Fibroblast of lung (primary cell): ENCODE measurements around the gene TPD52L1. TPM values are rescaled to one million over a fixed set of nuclear protein-coding genes. Genes with fewer than 3 reads are reported as not detected.

ENCODE experiments used
- DNase-seq, 2 donors: peaks; one replicate each; pipeline versions ENCODE4 v3.0.0 to v3.0.0-alpha.2; 2010; ENCODE audit warnings: low read depth in 2 of 2
- H2AFZ ChIP-seq: 2 replicates; pipeline ENCODE4 v1.5.1; 2012; ENCODE audit warnings: low read length, control low read depth, inconsistent platforms
- H3K27ac ChIP-seq: 2 replicates; pipeline ENCODE4 v1.5.1; 2011; ENCODE audit warnings: low read length, control low read depth; ENCODE audit not compliant: insufficient read depth
- H3K27me3 ChIP-seq: 2 replicates; pipeline ENCODE4 v1.5.1; 2011; ENCODE audit warnings: mild to moderate bottlenecking, low read length; ENCODE audit not compliant: control insufficient read depth, insufficient read depth
- H3K36me3 ChIP-seq: 2 replicates; pipeline ENCODE4 v1.5.1; 2011; ENCODE audit warnings: low read length; ENCODE audit not compliant: control insufficient read depth, insufficient read depth
- H3K4me1 ChIP-seq: 2 replicates; pipeline ENCODE4 v1.5.1; 2011; ENCODE audit warnings: low read length; ENCODE audit not compliant: control insufficient read depth, insufficient read depth; ENCODE audit errors: extremely low read depth
- H3K4me2 ChIP-seq: 2 replicates; pipeline ENCODE4 v1.5.1; 2011; ENCODE audit warnings: low read length, control low read depth; ENCODE audit not compliant: insufficient read depth; ENCODE audit errors: extremely low read depth
- H3K4me3 ChIP-seq, 4 experiments: fragments of 200-600 bp in 1 of 4; sonication (generic) in 1 of 4; replicated peaks in 1 of 4; 2 replicates each; pipeline ENCODE4 v1.5.1; 2011 to 2016; ENCODE audit warnings: low read length in 4 of 4, low read depth in 3 of 4, mild to moderate bottlenecking in 3 of 4, control low read depth in 2 of 4, inconsistent platforms in 1 of 4, mixed read lengths in 1 of 4; ENCODE audit not compliant: insufficient read depth in 1 of 4; ENCODE audit errors: control extremely low read depth in 1 of 4
- H3K79me2 ChIP-seq: 2 replicates; pipeline ENCODE4 v1.5.1; 2012; ENCODE audit warnings: mild to moderate bottlenecking, low read length, inconsistent platforms; ENCODE audit not compliant: control insufficient read depth, insufficient read depth
- H3K9ac ChIP-seq: 2 replicates; pipeline ENCODE4 v1.5.1; 2011; ENCODE audit warnings: mild to moderate bottlenecking, low read length, control low read depth; ENCODE audit not compliant: insufficient read depth
- H3K9me3 ChIP-seq: 2 replicates; pipeline ENCODE4 v1.5.1; 2012; ENCODE audit warnings: low read depth, low read length; ENCODE audit not compliant: control insufficient read depth, insufficient read depth
- H4K20me1 ChIP-seq: 2 replicates; pipeline ENCODE4 v1.5.1; 2011; ENCODE audit warnings: low read length; ENCODE audit not compliant: control insufficient read depth, insufficient read depth; ENCODE audit errors: extremely low read depth
- EZH2 ChIP-seq: IDR thresholded peaks from 2 replicates; pipeline ENCODE4 v1.5.1; 2012; ENCODE audit warnings: low read length, control low read depth, mild to moderate bottlenecking; ENCODE audit errors: missing control alignments
- polyA plus RNA-seq, 2 donors: library from polyadenylated mRNA; depleted of rRNA in 1 of 2; stranded (reverse) in 1 of 2; unstranded in 1 of 2; fragments of >200 nt; gene quantifications; 2 replicates each; pipeline ENCODE4 v1.2.1, GENCODE V29; 2011 to 2012; ENCODE audit warnings: missing spikeins in 1 of 2
- total RNA-seq: library from RNA; depleted of rRNA; stranded (reverse); fragments of >200 nt; gene quantifications from 2 replicates; pipeline ENCODE4 v1.2.1, GENCODE V29; 2014
- TF ChIP-seq, protein P1 (sequence below), 2 donors: IDR thresholded peaks in 1 of 2; conservative IDR thresholded peaks in 1 of 2; 1 replicate in 1 of 2; 2 replicates in 1 of 2; pipeline ENCODE4 v1.5.1; 2011 to 2012; ENCODE audit warnings: low read length in 2 of 2, control low read depth in 1 of 2, inconsistent platforms in 1 of 2, low read depth in 1 of 2, mild to moderate bottlenecking in 1 of 2

TPD52L1 gene
- total and polyA plus RNA-seq, 2 donors (not counting 1 experiment from before 2014, with no cell fraction given), result 41.0 to 75.9 TPM

DNA sequence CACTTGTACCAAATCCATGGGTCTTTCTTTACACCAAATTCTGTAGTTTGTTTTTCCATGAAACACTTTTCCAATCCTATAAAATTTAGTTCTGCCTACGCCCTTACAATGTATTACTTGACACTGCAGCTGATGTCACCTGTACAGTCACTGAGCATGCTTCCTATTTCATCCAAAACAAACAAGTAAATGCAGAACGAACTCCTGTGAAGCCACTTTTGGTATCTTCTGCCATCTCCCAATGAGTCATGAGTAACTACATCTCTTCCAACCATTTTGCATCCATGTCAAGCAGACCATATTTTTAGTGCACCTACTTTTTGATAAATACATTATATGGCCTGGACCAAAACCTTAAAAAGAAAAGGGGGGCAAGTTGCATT lies 105.8 kb downstream of the TPD52L1 start:
- Histone ChIP-seq H3K79me2 (no peaks in the 10 kb centered on the region), H3K4me3 (no peak overlapping the region), H3K27ac (no peak overlapping the region), H3K36me3 (no peaks in the 10 kb centered on the region), H3K27me3 (no peaks in the 10 kb centered on the region), H2AFZ (no peak overlapping the region), H4K20me1 (no peaks in the 10 kb centered on the region), H3K4me2 (no peak overlapping the region), H3K9ac (no peak overlapping the region), H3K4me1 (peaks cover 10% of the 10 kb centered on the region), H3K9me3 (no peaks in the 10 kb centered on the region)
- DNase-seq, result peak in 1 of 2 donors; percentile 48
- TF ChIP-seq, protein P1, sequence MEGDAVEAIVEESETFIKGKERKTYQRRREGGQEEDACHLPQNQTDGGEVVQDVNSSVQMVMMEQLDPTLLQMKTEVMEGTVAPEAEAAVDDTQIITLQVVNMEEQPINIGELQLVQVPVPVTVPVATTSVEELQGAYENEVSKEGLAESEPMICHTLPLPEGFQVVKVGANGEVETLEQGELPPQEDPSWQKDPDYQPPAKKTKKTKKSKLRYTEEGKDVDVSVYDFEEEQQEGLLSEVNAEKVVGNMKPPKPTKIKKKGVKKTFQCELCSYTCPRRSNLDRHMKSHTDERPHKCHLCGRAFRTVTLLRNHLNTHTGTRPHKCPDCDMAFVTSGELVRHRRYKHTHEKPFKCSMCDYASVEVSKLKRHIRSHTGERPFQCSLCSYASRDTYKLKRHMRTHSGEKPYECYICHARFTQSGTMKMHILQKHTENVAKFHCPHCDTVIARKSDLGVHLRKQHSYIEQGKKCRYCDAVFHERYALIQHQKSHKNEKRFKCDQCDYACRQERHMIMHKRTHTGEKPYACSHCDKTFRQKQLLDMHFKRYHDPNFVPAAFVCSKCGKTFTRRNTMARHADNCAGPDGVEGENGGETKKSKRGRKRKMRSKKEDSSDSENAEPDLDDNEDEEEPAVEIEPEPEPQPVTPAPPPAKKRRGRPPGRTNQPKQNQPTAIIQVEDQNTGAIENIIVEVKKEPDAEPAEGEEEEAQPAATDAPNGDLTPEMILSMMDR (conservative IDR thresholded peaks at IDR 0.05 in 1 of 2, IDR thresholded peaks at IDR 0.05 in 1 of 2; ENCODE audit: low read depth in 1 of 2, low read length in 2 of 2), result no peak
- no peak for TF ChIP-seq EZH2

DNA sequence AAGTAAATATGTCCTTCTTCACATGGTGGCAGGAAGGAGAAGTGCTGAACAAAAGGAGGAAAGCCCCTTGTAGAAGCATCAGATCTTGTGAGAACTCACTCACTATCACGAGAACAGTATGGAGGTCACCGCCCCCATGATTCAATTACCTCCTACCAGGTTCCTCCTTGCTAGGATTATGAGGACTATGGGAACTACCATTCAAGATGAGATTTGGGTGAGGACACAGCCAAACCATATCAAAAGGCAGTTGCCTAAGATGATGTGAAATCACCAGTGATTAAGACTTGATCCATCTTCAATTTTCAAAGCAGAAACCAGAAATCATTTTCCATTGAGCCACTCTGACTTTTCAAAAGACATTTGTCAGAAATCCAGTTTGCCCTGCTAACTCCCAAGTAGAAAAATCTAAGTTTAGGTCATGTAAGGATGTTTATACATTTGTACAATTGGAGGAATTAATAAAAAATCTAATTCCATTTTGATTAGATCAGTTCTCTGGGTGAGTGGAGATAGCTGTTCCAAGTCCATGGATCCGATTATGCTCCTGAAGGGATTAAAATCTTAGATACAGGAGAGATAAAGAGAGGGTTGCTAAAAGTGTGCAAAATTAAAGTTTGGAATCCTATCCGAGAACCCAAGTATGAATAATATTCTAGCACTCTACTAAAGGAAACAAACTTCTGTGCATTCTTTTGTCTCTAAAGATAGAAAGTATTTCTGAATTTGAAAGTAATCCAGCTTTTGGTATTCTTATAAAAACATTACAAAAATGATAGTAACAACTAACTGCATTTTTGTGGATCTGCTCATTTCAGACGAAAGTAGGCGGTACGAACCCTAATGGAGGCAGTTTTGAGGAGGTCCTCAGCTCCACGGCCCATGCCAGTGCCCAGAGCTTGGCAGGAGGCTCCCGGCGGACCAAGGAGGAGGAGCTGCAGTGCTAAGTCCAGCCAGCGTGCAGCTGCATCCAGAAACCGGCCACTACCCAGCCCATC lies 108.7 kb downstream of the TPD52L1 start:
- Histone ChIP-seq H3K27me3 (no peaks in the 10 kb centered on the region), H3K79me2 (no peaks in the 10 kb centered on the region), H3K4me2 (peak overlapping the region; percentile 2), H3K4me3 (peak overlapping the region in 2 of 4 experiments; percentile 3 to 7), H4K20me1 (no peaks in the 10 kb centered on the region), H3K9ac (no peak overlapping the region), H3K9me3 (no peaks in the 10 kb centered on the region), H3K4me1 (peaks cover 4% of the 10 kb centered on the region), H2AFZ (peak overlapping the region; percentile 61), H3K27ac (peak overlapping the region; percentile 26), H3K36me3 (no peaks in the 10 kb centered on the region)
- TF ChIP-seq, protein P1 (conservative IDR thresholded peaks at IDR 0.05 in 1 of 2, IDR thresholded peaks at IDR 0.05 in 1 of 2; ENCODE audit: low read depth in 1 of 2, low read length in 2 of 2), result no peak
- TF ChIP-seq EZH2, result no peak
- DNase-seq, result peak; percentile 34 to 85

DNA sequence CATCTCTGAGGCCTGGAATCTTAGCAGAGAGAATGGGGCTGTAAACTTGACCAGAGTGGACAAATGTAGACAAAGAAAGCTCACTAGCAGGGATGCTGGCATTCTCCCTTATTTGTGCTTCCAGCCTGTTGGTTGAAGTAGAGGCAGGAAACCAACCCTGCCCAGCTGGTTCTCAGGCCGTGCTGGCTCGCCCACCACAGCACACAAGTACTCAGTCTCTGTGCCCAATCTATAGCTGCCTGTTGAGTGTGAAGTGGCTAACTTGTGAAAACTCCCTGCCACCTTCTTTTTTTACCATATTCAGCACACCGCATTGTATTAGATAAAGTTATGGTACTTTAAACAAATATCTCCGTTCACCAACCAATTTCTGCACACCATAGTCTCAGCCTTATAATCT lies 110.9 kb downstream of the TPD52L1 start:
- Histone ChIP-seq H3K36me3 (no peaks in the 10 kb centered on the region), H4K20me1 (no peaks in the 10 kb centered on the region), H3K27ac (no peak overlapping the region), H3K27me3 (no peaks in the 10 kb centered on the region), H3K79me2 (no peaks in the 10 kb centered on the region), H3K9ac (no peak overlapping the region), H3K9me3 (no peaks in the 10 kb centered on the region), H3K4me2 (no peak overlapping the region), H3K4me1 (peaks cover 4% of the 10 kb centered on the region), H2AFZ (no peak overlapping the region), H3K4me3 (no peak overlapping the region)
- DNase-seq, result no peak
- TF ChIP-seq, protein P1 (conservative IDR thresholded peaks at IDR 0.05 in 1 of 2, IDR thresholded peaks at IDR 0.05 in 1 of 2; ENCODE audit: low read depth in 1 of 2, low read length in 2 of 2), result no peak
- TF ChIP-seq EZH2, result no peak
